IMR-90 (cell line): ENCODE data around the gene ADAMTS6. TPM values are rescaled to one million over a fixed set of nuclear protein-coding genes. Genes with fewer than 3 reads are reported as not detected.

Experiments used
- ATAC-seq: fragments of 200-7000 bp; cut with Tn5 transposase; 2 replicates; pipeline ENCODE4 v1.9.1; 2020; ENCODE audit warnings: low read depth, mild to moderate bottlenecking, moderate library complexity
- BruUV-seq: library from RNA; stranded (reverse); fragments of 400-500 nt; replicated peaks from 2 replicates; lab custom pipeline; 2021; lab: Mats Ljungman, UMichigan
- CTCF ChIA-PET: fragments of 300-600 bp; formaldehyde crosslinking; extraction: SDS; loops from one replicate; lab custom pipeline; 2021; ENCODE audit warnings: antibody characterized with exemption; lab: Yijun Ruan, JAX
- POLR2A ChIA-PET: fragments of 300-600 bp; sonication (Branson Sonifier 250); formaldehyde crosslinking; loops from one replicate; lab custom pipeline; 2022; ENCODE audit warnings: antibody characterized with exemption; ENCODE audit not compliant: unreplicated experiment; lab: Charles Lee
- DNase-seq: peaks from one replicate; pipeline ENCODE4 v3.0.0; 2013
- H2AFZ ChIP-seq: replicated peaks from 2 replicates; pipeline ENCODE3; 2013; ENCODE audit warnings: low read length, mild to moderate bottlenecking; ENCODE audit not compliant: poor library complexity
- H2AK5ac ChIP-seq: 2 replicates; pipeline ENCODE4 v1.6.1; 2013; ENCODE audit warnings: low read depth, low read length, inconsistent platforms
- H2AK9ac ChIP-seq: replicated peaks from 2 replicates; pipeline ENCODE3; 2013; ENCODE audit warnings: mild to moderate bottlenecking, low read depth, low read length, moderate library complexity; ENCODE audit not compliant: poor library complexity
- H2BK120ac ChIP-seq: 2 replicates; pipeline ENCODE4 v1.6.1; 2013; ENCODE audit warnings: low read depth, low read length, inconsistent platforms
- H2BK15ac ChIP-seq: 3 replicates; pipeline ENCODE4 v1.6.1; 2013; ENCODE audit warnings: low read depth, low read length, inconsistent platforms
- H2BK20ac ChIP-seq: 2 replicates; pipeline ENCODE4 v1.6.1; 2013; ENCODE audit warnings: low read depth, mild to moderate bottlenecking, inconsistent platforms, low read length, moderate library complexity
- H2BK5ac ChIP-seq: 2 replicates; pipeline ENCODE4 v1.6.1; 2013; ENCODE audit warnings: mild to moderate bottlenecking, low read depth, low read length, inconsistent platforms; ENCODE audit not compliant: poor library complexity, severe bottlenecking
- H3K14ac ChIP-seq: replicated peaks from 2 replicates; pipeline ENCODE4 v1.6.1; 2013; ENCODE audit warnings: low read depth, low read length, inconsistent platforms
- H3K18ac ChIP-seq: 2 replicates; pipeline ENCODE4 v1.6.1; 2013; ENCODE audit warnings: low read depth, low read length, control low read depth
- H3K23ac ChIP-seq: 2 replicates; pipeline ENCODE4 v1.6.1; 2013; ENCODE audit warnings: low read depth, low read length, inconsistent platforms
- H3K27ac ChIP-seq: 2 replicates; pipeline ENCODE4 v1.5.1; 2013; ENCODE audit warnings: mild to moderate bottlenecking, control low read depth, low read length; ENCODE audit not compliant: insufficient read depth
- H3K27me3 ChIP-seq: 2 replicates; pipeline ENCODE4 v1.6.1; 2013; ENCODE audit warnings: low read length; ENCODE audit not compliant: control insufficient read depth, insufficient read depth
- H3K36me3 ChIP-seq: 2 replicates; pipeline ENCODE4 v1.6.1; 2013; ENCODE audit warnings: low read length, mixed read lengths; ENCODE audit not compliant: control insufficient read depth, insufficient read depth
- H3K4ac ChIP-seq: 2 replicates; pipeline ENCODE4 v1.6.1; 2013; ENCODE audit warnings: low read depth, low read length, inconsistent platforms
- H3K4me1 ChIP-seq: 2 replicates; pipeline ENCODE4 v1.6.1; 2013; ENCODE audit warnings: low read length, mixed read lengths; ENCODE audit not compliant: control insufficient read depth, insufficient read depth
- H3K4me2 ChIP-seq: 2 replicates; pipeline ENCODE4 v1.6.1; 2013; ENCODE audit warnings: low read depth, mild to moderate bottlenecking, control low read depth, low read length, moderate library complexity
- H3K4me3 ChIP-seq: 2 replicates; pipeline ENCODE4 v1.5.1; 2013; ENCODE audit warnings: low read depth, mild to moderate bottlenecking, control low read depth, low read length, moderate library complexity; ENCODE audit not compliant: insufficient read depth
- H3K56ac ChIP-seq: 2 replicates; pipeline ENCODE4 v1.6.1; 2013; ENCODE audit warnings: low read length, inconsistent platforms; ENCODE audit not compliant: insufficient read depth; ENCODE audit errors: extremely low read depth
- H3K79me1 ChIP-seq, 2 experiments: 2 replicates each; pipeline ENCODE4 v1.6.1; 2013; ENCODE audit warnings: low read length in 2 of 2, inconsistent platforms in 1 of 2, low read depth in 1 of 2
- H3K9ac ChIP-seq: 2 replicates; pipeline ENCODE4 v1.6.1; 2013; ENCODE audit warnings: low read depth, low read length, control low read depth
- H3K9me1 ChIP-seq: 2 replicates; pipeline ENCODE4 v1.6.1; 2013; ENCODE audit warnings: low read length, inconsistent platforms; ENCODE audit not compliant: insufficient read depth
- H3K9me3 ChIP-seq: 2 replicates; pipeline ENCODE4 v1.6.1; 2013; ENCODE audit warnings: low read length; ENCODE audit not compliant: control insufficient read depth, insufficient read depth
- H4K20me1 ChIP-seq: 2 replicates; pipeline ENCODE4 v1.6.1; 2013; ENCODE audit warnings: low read length, inconsistent platforms; ENCODE audit not compliant: insufficient read depth
- H4K5ac ChIP-seq: 2 replicates; pipeline ENCODE4 v1.6.1; 2013; ENCODE audit warnings: mild to moderate bottlenecking, low read depth, low read length, control low read depth
- H4K8ac ChIP-seq, 2 experiments: 2 replicates each; pipeline ENCODE4 v1.6.1; 2013; ENCODE audit warnings: low read depth in 2 of 2, low read length in 2 of 2, control low read depth in 1 of 2, inconsistent platforms in 1 of 2
- H4K91ac ChIP-seq: 2 replicates; pipeline ENCODE4 v1.6.1; 2013; ENCODE audit warnings: low read depth, low read length, inconsistent platforms; ENCODE audit not compliant: insufficient read depth
- BHLHE40 ChIP-seq: fragments of 150-350 bp; IDR thresholded peaks from 2 replicates; pipeline ENCODE4 v1.6.1; 2016; ENCODE audit warnings: mild to moderate bottlenecking, low read depth, low read length
- CEBPB ChIP-seq: IDR thresholded peaks from 2 replicates; pipeline ENCODE4 v1.6.1; 2012; ENCODE audit warnings: low read depth, low read length, improper control_type of control experiment
- FOS ChIP-seq: fragments of 150-350 bp; IDR thresholded peaks from 2 replicates; pipeline ENCODE4 v1.6.1; 2016; ENCODE audit warnings: low read depth, low read length
- MAFK ChIP-seq: IDR thresholded peaks from 2 replicates; pipeline ENCODE4 v1.6.1; 2012; ENCODE audit warnings: low read depth, low read length, improper control_type of control experiment
- MAZ ChIP-seq: IDR thresholded peaks from 2 replicates; pipeline ENCODE4 v1.6.1; 2012; ENCODE audit warnings: low read depth, mild to moderate bottlenecking, low read length, improper control_type of control experiment, moderate library complexity, borderline replicate concordance
- NFE2L2 ChIP-seq: fragments of 150-350 bp; IDR thresholded peaks from 2 replicates; pipeline ENCODE4 v1.6.1; 2016; ENCODE audit warnings: low read depth, mild to moderate bottlenecking, low read length
- POLR2A ChIP-seq: IDR thresholded peaks from 2 replicates; pipeline ENCODE4 v1.6.1; 2012; ENCODE audit warnings: mild to moderate bottlenecking, low read depth, low read length
- SMC3 ChIP-seq: fragments of 150-350 bp; IDR thresholded peaks from 2 replicates; pipeline ENCODE4 v1.6.1; 2016; ENCODE audit warnings: low read depth, mild to moderate bottlenecking, antibody characterized with exemption, low read length, moderate library complexity
- WGBS, 2 experiments: methylation state at CpG; one replicate each; pipeline versions ENCODE4 v1.1.5 to v1.1.7; 2013; ENCODE audit warnings: missing lambda C conversion rate in 2 of 2; ENCODE audit not compliant: insufficient read length in 1 of 2; ENCODE audit errors: extremely low coverage in 2 of 2; 5-methylcytosine and 5-hydroxymethylcytosine counted together
- dilution Hi-C: fragments of 300-500 bp; cut with HindIII; formaldehyde crosslinking; loops from one replicate; pipeline ENCODE4 v1.14.3; 2018; ENCODE audit warnings: low sequenced_read_pairs; ENCODE audit not compliant: unreplicated experiment
- in situ Hi-C: fragments of 300-500 bp; cut with MboI; formaldehyde crosslinking; loops from 3 replicates; pipeline ENCODE4 v1.14.3; 2019; ENCODE audit warnings: low sequenced_read_pairs, inconsistent platforms, mixed read lengths
- intact Hi-C: fragments of 100-400 bp; cut with micrococcal nuclease; formaldehyde crosslinking; loops from 2 replicates; pipeline ENCODE4 v1.10.0; 2022
- polyA plus RNA-seq, 3 experiments: library from polyadenylated mRNA; depleted of rRNA; stranded (reverse); fragments of >200 nt; gene quantifications; 2 replicates each; pipeline ENCODE4 v1.2.3, GENCODE V29; 2012; ENCODE audit warnings: low replicate concordance in 1 of 3
- total RNA-seq: library from RNA; depleted of rRNA; stranded (reverse); fragments of >200 nt; gene quantifications from 2 replicates; pipeline ENCODE4 v1.2.3, GENCODE V29; 2012
- TF ChIP-seq, protein P1 (sequence below): fragments of 150-350 bp; IDR thresholded peaks from 2 replicates; pipeline ENCODE4 v1.6.1; 2016; ENCODE audit warnings: low read depth, mild to moderate bottlenecking, low read length, moderate library complexity, borderline replicate concordance
- TF ChIP-seq, protein P2 (sequence below): conservative IDR thresholded peaks from 2 replicates; pipeline ENCODE4 v1.5.1; 2012; ENCODE audit warnings: mild to moderate bottlenecking, low read depth, low read length, improper control_type of control experiment
- TF ChIP-seq, protein P3 (sequence below): fragments of 150-350 bp; IDR thresholded peaks from 2 replicates; pipeline ENCODE4 v1.6.1; 2017; ENCODE audit warnings: mild to moderate bottlenecking, antibody characterized with exemption, low read length, low read depth

ADAMTS6 gene
- total and polyA plus RNA-seq, 2 of the 4 experiments (the other 2 are of a cell fraction): 23.9 to 173 TPM

DNA sequence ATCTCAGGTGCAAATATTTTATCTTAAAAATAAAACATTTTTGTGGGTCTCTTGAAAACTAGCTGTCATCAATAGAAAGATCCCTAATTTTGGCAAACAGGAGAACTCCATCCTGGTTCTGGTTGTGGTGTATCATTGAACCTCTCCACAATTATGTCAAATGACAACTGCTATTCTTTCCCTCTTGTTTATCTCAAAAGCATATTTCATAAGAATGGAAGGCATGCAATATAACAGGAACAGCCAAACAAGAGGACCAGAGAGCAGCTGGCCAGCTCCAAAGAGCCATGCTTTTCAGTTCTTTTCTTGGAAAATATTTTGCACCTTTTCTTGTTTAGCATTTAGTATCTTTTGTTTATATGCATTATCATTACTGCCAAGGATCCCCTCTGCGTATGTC is 125.4 kb downstream of the ADAMTS6 start:
- no peak overlapping the region for H2BK20ac ChIP-seq
- intact Hi-C loops (no loop called here), dilution Hi-C loops (no loop called here), in situ Hi-C loops (no loop called here)
- no CpG with 5 or more reads among the region's 1 CpG for WGBS, 2 experiments
- H3K18ac ChIP-seq: no peak overlapping the region
- ATAC-seq (no peak; the same call in 1 of the 2 replicates), DNase-seq (no peak)
- no peak overlapping the region for H2BK120ac ChIP-seq
- no peaks in the 10 kb centered on the region for H4K20me1 ChIP-seq
- H3K4ac ChIP-seq: no peak overlapping the region
- H3K27ac ChIP-seq: no peak overlapping the region
- no peak overlapping the region for H3K4me2 ChIP-seq
- no TSS peak for BruUV-seq
- no peak overlapping the region for H3K56ac ChIP-seq
- H3K4me3 ChIP-seq: no peak overlapping the region
- no peak overlapping the region for H2AFZ ChIP-seq
- H3K79me1 ChIP-seq: peaks cover 3 to 10% of the 10 kb centered on the region in 2 experiments; a peak in 3 of 4 replicates
- H3K9me1 ChIP-seq: no peaks in the 10 kb centered on the region
- no peaks in the 10 kb centered on the region for H3K9me3 ChIP-seq
- H4K5ac ChIP-seq: no peak overlapping the region
- TF ChIP-seq, protein P1, sequence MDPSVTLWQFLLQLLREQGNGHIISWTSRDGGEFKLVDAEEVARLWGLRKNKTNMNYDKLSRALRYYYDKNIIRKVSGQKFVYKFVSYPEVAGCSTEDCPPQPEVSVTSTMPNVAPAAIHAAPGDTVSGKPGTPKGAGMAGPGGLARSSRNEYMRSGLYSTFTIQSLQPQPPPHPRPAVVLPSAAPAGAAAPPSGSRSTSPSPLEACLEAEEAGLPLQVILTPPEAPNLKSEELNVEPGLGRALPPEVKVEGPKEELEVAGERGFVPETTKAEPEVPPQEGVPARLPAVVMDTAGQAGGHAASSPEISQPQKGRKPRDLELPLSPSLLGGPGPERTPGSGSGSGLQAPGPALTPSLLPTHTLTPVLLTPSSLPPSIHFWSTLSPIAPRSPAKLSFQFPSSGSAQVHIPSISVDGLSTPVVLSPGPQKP: no peak
- TF ChIP-seq CEBPB (no peak), MAFK (no peak), FOS (no peak), MAZ (no peak), NFE2L2 (no peak), POLR2A (no peak), BHLHE40 (no peak), SMC3 (no peak)
- TF ChIP-seq, protein P2, sequence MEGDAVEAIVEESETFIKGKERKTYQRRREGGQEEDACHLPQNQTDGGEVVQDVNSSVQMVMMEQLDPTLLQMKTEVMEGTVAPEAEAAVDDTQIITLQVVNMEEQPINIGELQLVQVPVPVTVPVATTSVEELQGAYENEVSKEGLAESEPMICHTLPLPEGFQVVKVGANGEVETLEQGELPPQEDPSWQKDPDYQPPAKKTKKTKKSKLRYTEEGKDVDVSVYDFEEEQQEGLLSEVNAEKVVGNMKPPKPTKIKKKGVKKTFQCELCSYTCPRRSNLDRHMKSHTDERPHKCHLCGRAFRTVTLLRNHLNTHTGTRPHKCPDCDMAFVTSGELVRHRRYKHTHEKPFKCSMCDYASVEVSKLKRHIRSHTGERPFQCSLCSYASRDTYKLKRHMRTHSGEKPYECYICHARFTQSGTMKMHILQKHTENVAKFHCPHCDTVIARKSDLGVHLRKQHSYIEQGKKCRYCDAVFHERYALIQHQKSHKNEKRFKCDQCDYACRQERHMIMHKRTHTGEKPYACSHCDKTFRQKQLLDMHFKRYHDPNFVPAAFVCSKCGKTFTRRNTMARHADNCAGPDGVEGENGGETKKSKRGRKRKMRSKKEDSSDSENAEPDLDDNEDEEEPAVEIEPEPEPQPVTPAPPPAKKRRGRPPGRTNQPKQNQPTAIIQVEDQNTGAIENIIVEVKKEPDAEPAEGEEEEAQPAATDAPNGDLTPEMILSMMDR: no peak
- TF ChIP-seq, protein P3, sequence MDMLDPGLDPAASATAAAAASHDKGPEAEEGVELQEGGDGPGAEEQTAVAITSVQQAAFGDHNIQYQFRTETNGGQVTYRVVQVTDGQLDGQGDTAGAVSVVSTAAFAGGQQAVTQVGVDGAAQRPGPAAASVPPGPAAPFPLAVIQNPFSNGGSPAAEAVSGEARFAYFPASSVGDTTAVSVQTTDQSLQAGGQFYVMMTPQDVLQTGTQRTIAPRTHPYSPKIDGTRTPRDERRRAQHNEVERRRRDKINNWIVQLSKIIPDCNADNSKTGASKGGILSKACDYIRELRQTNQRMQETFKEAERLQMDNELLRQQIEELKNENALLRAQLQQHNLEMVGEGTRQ: no peak
- no peak overlapping the region for H4K8ac ChIP-seq
- POLR2A ChIA-PET: no interaction called here
- H2AK9ac ChIP-seq: no peak overlapping the region
- H3K36me3 ChIP-seq: no peaks in the 10 kb centered on the region
- CTCF ChIA-PET: no interaction called here
- H3K4me1 ChIP-seq: no peaks in the 10 kb centered on the region
- no peak overlapping the region for H2BK5ac ChIP-seq
- H3K27me3 ChIP-seq: no peaks in the 10 kb centered on the region
- H4K91ac ChIP-seq: no peak overlapping the region
- no peak overlapping the region for H3K9ac ChIP-seq
- H2BK15ac ChIP-seq: no peak overlapping the region
- no peak overlapping the region for H3K23ac ChIP-seq
- H3K14ac ChIP-seq: no peak overlapping the region
- H2AK5ac ChIP-seq: no peak overlapping the region
